DMS53 (cell line): ENCODE results near the gene PPM1H.
A peak's percentile ranks its signal among the peaks of the same experiment; 100 is the strongest.
"Not testable (repeated sequence)": the region's sequence is repeated elsewhere in the genome, so short reads cannot be mapped to it uniquely, and the experiment has no call there.

Experiments
- DNase-seq: peaks from one replicate; lab custom pipeline; 2025; lab: John Stamatoyannopoulos, UW

The PPM1H gene

DNA sequence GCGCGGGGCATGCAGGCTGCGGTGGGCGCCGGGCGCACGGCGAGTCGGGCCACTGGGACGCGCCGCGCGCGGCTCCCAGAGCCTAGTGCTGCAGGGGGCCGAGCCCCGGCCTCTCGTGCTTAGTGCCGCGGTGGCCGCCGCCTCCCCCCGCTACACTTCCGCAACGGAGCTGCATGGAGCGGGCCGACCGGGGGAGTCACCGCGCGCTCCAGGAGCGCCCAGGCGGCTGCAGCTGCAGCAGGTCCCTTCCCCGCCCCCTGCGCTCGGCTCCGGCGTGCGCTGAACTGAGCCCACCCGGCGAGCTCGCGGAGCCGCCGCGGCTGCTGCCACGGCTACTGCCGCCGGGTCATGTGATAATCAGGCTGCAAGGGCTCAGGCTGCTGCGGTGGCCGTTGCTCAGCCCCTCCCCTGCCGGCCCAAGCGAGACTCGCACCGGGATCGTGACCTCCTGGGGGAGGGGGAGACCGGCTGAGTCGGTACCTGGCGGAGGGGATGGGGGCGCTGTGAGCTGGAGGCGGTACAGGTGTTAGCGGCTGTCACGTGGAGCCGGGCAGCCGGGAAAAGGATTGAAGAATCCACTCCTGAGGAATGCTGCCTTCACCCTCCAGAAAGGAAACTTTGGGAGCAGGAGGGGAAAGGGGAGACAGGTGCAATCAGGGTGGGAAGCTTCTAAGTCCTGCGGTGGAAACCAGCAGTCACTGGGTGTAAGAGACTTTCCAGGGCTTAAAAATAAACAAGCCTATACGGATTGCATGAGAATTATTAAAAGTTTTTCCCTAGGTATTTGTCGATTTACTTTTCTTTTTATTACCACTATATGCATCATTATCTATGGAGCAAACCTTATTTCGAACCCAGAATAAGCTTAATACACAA, at the start of gene PPM1H:
Gene PPM1H (minus strand): TSS at position 352 of the 876 bp plus-strand sequence. CDS start 414 bp downstream, outside the sequence.
- peak; percentile 98 for DNase-seq

GRCh38 chr12:62983594-62983993, 48.6 kb upstream of the PPM1H start:
- peak; percentile 42 for DNase-seq

- no peak for DNase-seq
Observed at GRCh38 chr12:62978768-62979167, 43.8 kb upstream of the PPM1H start.

DNA sequence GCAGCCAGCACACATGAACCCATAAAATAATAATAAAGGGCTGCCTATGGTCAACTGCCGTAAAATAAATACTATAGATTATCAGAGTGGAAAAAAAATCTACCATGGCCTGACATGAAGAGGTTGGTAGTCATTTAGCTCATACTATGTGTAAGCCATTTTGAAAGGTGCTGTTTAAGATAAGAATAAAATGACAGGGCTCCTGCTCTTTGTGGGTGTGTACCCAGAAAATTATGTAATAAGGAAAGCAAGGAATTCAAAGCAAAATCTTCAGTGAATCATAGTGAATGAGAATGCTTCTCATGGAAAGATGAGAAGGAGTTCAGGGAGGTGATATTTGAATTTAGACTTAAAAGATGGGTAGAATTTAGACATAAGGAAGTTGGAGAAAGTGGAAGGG, 42.9 kb upstream of the PPM1H start:
- DNase-seq = no peak

- DNase-seq = no peak
Observed at GRCh38 chr12:62977418-62977817, 42.5 kb upstream of the PPM1H start.

DNA sequence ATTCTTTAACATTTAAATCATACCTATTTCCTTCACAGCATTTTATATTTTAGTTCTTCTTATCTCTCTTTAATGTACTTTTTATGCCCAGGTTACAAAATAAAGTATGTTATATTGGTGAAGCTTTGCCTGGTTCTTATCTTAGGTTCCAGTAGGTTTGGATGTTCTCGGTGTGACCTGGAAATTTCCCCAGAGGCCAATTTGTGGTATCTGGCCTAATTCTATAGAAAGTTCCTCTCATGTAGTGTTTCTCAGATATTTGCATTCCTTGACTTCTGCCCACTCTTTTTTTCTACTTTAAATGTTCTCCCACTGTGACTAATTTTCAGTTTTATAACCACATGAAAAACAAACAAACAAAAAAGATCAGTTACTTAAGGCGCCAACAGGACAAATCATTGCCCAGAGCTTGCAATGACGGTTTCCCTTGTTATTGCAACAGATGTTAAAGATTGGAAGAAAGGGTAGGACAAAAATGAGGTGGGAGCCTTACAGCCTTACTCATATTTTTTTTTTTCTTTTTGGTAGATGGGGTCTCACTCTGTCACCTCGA, 41.2 kb upstream of the PPM1H start:
- DNase-seq = no peak

GRCh38 chr12:62971769-62972525, 37.0 kb upstream of the PPM1H start:
- peak; percentile 19 for DNase-seq

- DNase-seq = no peak
Observed at GRCh38 chr12:62969695-62970094, 34.7 kb upstream of the PPM1H start.

GRCh38 chr12:62967701-62968100, 32.8 kb upstream of the PPM1H start:
- DNase-seq = no peak

- DNase-seq = peak; percentile 84
Observed at GRCh38 chr12:62966990-62967506, 32.1 kb upstream of the PPM1H start.

- peak; percentile 89 for DNase-seq
Observed at GRCh38 chr12:62966446-62966989, 31.6 kb upstream of the PPM1H start.

- peak; percentile 10 for DNase-seq
Observed at GRCh38 chr12:62965700-62966099, 30.8 kb upstream of the PPM1H start.

- DNase-seq = not testable (repeated sequence)
Observed at GRCh38 chr12:62965242-62965641, 30.3 kb upstream of the PPM1H start.

- no peak for DNase-seq
Observed at GRCh38 chr12:62963486-62964041, 28.6 kb upstream of the PPM1H start.

DNA sequence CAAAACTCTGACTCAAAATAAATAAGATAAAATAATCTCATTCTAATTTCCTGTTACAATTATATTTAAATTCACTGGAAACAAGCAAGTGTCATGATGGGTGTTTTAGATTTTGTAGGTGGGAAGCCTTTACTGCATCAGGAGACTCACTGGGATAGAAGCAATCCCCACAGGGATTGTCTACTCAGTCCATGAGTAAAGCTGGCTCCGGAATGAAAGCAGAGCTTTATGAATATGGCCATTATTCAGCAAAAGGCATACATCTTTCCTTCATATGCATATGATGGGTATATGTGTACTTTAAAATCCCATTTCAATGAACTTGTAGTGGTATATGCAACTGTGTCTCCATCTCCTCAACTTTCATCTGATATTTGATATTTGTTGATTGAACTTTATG, 25.4 kb upstream of the PPM1H start:
- DNase-seq = no peak

DNA sequence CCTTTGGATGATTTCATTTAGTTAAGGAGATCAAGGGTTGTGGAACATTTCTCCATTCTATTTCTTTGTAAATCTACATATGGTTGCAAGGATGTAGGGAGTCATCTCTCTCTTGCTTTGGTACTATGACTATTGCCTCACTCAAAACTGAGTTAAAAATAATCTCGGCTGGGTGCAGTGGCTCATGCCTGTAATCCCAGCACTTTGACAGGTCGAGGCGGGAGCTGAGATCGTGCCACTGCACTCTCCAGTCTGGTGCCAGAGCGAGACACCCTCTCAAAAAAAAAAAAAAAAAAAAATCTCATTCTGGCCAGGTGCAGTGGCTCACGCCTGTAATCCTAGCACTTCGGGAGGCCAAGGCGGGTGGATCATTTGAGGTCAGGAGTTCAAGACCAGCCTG, 24.8 kb upstream of the PPM1H start:
- no peak for DNase-seq

DNA sequence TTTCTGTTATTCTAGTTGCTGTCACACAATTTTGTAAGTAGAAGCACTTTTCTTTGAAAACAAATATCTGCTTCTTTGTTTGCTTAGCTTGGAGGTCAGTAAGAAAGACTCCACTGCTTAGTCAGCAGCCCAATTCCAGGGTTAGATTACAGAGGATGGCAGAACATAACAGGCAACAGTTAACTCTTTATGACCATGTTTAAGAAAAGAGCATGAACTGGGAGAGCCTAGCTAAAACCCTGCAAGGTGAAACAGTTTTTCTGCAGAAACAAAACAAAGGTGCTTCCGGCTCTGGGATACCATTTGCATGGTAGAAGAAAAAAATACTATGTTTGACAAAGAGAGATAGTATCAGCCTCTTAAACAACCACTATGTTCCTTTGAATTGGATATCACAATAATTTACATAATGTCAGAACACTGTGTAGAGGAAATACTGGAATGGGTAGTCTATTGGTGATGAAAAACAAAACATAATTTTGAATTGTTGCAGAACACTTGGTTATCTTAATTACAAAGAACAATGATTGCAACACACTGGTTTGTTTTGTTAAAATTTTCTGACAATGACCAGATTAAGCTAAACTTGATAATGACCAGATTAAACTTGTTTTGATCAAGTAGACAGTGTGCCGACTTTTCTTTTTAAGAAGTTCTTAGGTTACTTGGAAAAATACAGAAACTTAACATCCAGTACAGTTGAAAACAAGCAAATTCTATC, 22.4 kb upstream of the PPM1H start:
- DNase-seq = peak; percentile 18

- DNase-seq = no peak
Observed at GRCh38 chr12:62955678-62956077, 20.7 kb upstream of the PPM1H start.

- DNase-seq = no peak
Observed at GRCh38 chr12:62950317-62950716, 15.4 kb upstream of the PPM1H start.

GRCh38 chr12:62948123-62948522, 13.2 kb upstream of the PPM1H start:
- no peak for DNase-seq

DNA sequence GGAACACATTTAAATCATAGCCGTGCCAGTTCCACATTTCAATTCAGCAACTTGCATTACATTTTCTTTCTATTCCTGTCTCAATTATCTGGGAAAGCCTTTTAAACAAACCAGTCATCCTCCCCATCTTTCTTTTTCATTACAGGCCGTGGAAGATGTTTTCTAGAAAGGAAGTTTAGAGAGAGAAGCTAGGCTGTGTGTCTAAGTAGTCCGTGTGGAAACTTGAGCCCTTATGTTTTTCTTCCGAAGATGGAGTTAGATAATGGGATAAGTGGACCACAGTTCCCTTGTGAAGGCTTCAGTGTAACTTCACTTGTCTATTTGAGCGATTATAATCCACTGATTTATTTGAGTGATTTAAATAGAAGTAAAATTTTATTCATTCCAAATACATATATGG, 12.4 kb upstream of the PPM1H start:
- DNase-seq = no peak
